RWPE1 (cell line): ENCODE measurements around the gene ZMIZ1.
"Not testable (repeated sequence)": the region's sequence is repeated elsewhere in the genome, so short reads cannot be mapped to it uniquely, and the experiment has no call there.

ENCODE experiments used
- CTCF ChIA-PET: fragments of 350-600 bp; sonication (Branson Sonifier 250); formaldehyde crosslinking; extraction: SDS; loops from one replicate; lab custom pipeline; 2021; lab: Yijun Ruan, JAX
- POLR2A ChIA-PET: fragments of 400-600 bp; formaldehyde crosslinking; extraction: SDS; loops from one replicate; lab custom pipeline; 2020; ENCODE audit warnings: antibody characterized with exemption; ENCODE audit not compliant: low non-redundant PET; lab: Yijun Ruan, JAX
- DNase-seq: peaks from one replicate; pipeline ENCODE4 v3.0.0; 2012; ENCODE audit warnings: low spot score
- H3K27ac ChIP-seq: fragments of 450-650 bp; 2 replicates; pipeline ENCODE4 v1.5.1; 2017
- CTCF ChIP-seq: fragments of 450-650 bp; conservative IDR thresholded peaks from 2 replicates; pipeline ENCODE4 v1.5.1; 2017; ENCODE audit warnings: low read depth, mild to moderate bottlenecking

The ZMIZ1 gene

GRCh38 chr10:79272353-79272752 lies 203.6 kb downstream of the ZMIZ1 start:
- no peak for TF ChIP-seq CTCF
- ChIA-PET POLR2A (no interaction called here), CTCF (no interaction called here)
- no peak for DNase-seq
- peak overlapping the region; percentile 73 for H3K27ac ChIP-seq

- DNase-seq = no peak
- TF ChIP-seq CTCF = no peak
- peak overlapping the region; percentile 73 for H3K27ac ChIP-seq
- ChIA-PET POLR2A (no interaction called here), CTCF (interaction anchor here (0.7 kb wide), 1 partner anchor 32 kb away, joined by 4 read pairs; no protein-coding TSS in a partner anchor)
Measured at GRCh38 chr10:79273604-79274003, 204.8 kb downstream of the ZMIZ1 start.

DNA sequence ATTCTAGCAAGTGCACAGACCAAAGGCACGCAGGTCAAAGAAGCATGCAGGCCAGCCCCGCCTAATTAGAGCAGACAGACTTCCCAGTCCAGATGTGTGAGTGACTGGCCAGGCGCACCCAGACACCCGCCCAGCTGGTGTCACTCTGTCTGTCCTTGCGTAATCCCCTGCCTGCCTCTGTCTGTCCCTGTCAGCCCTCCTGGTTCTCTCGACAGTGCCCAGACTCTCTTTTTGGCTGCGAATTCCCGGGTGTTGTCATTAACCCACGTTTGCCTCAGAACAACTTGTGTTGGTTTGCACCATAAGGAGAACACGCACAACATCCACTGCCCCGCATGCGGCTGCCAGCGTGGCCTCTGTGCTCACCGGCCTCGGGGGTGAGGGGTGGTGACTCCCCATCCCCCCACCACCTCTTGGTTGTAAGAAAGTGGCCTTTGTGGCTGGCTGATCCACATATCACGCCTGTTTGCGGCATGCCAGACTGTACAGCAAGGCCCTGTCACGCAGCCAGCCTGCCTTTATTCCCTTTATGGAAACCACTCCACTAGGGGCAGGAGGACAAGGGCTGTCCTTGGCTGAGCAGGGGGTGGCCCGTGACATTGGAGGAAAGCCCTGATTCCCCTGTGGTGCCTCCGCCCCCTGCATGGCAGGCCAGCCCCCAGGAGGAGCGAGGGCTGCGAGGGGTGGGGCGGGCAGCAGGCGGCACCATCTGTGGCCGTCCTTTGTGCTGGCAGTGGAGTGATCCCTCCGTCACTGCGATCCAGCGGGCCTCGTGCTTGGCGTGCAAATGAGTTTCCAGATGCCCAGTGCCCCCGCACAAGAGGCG lies 205.7 kb downstream of the ZMIZ1 start:
- TF ChIP-seq CTCF = no peak
- no peak for DNase-seq
- peak overlapping the region; percentile 73 for H3K27ac ChIP-seq
- ChIA-PET CTCF (no interaction called here), POLR2A (no interaction called here)

DNA sequence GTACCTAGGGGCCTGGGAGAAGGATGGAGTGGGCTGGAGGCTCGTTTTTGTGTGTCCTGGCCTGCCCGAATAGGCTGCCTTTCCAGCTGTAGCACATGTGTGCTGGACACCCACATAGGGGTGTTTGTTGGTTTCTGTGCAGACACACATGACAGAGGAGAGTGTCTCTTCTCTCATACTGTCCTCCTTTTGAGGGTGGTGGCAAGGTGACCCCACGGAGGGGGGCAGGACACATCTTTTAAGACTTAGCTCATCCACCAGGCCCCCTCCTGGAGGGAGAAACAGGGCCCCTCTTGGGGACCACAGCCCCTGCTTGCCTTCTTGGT lies 206.3 kb downstream of the ZMIZ1 start:
- ChIA-PET CTCF (no interaction called here), POLR2A (no interaction called here)
- peak overlapping the region; percentile 73 for H3K27ac ChIP-seq

DNA sequence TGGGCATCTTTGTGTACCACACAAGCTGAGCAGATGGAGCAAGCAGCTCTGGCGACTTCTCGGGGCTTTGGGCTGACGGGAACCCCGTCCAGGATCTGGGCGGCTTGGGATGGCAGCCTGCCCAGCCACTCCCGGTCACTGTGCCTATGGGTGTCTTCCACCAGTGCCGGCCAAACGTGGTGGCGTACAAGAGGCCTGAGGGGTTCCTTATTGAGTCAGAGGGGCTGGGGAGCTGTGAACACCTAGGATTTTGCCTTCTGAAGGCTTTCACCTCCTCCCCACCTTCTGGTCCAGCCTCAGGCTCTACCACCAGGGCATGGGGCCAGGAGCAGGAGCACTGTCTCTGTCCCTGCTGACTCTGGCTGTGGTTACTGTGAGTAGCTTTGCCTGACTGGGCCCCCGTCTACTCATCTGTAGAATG lies 206.7 kb downstream of the ZMIZ1 start:
- H3K27ac ChIP-seq = peak overlapping the region; percentile 73
- no peak for DNase-seq
- no peak for TF ChIP-seq CTCF
- ChIA-PET POLR2A (no interaction called here), CTCF (interaction anchor here (0.8 kb wide), 1 partner anchor 17 kb away, joined by 3 read pairs; no protein-coding TSS in a partner anchor)

More for the DNA sequence above, 206.3 kb downstream of the ZMIZ1 start:
- TF ChIP-seq CTCF = no peak
- DNase-seq = no peak

- no peak for DNase-seq
- CTCF ChIA-PET = no interaction called here
- H3K27ac ChIP-seq = peak overlapping the region; percentile 73
- TF ChIP-seq CTCF = no peak
- POLR2A ChIA-PET = no interaction called here
Measured at GRCh38 chr10:79277579-79278269, 209.0 kb downstream of the ZMIZ1 start.

DNA sequence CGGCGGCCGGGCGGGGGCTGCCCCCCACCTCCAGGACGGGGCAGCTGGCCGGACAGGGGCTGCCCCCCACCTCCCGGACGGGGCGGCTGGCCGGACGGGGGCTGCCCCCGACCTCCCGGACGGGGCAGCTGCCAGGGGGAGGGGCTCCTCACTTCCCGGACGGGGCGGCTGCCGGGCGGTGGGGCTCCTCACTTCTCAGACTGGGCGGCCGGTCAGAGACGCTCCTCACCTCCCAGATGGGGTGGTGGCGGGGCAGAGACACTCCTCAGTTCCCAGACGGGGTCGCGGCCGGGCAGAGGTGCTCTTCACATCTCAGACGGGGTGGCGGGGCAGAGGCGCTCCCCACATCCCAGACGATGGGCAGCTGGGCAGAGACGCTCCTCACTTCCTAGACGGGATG lies 210.3 kb downstream of the ZMIZ1 start:
- DNase-seq, H3K27ac ChIP-seq, POLR2A ChIA-PET, CTCF ChIA-PET: not testable (repeated sequence)
